GM19025 (cell line): ENCODE results near the gene SMOC2.

Experiments used
- ATAC-seq: cut with Tn5 transposase; IDR thresholded peaks from one replicate; pipeline ENCODE4 v1.9.1; 2021; ENCODE audit warnings: mild to moderate bottlenecking, low read depth, moderate library complexity; ENCODE audit not compliant: unreplicated experiment

Gene SMOC2

GRCh38 chr6:168441434-168442391, 729 bp downstream of the SMOC2 start:
- ATAC-seq = no peak

- no peak for ATAC-seq
These were observed 1.7 kb downstream of the SMOC2 start for GRCh38 chr6:168442646-168443045.

- ATAC-seq = no peak
These were observed 6.3 kb downstream of the SMOC2 start for GRCh38 chr6:168447282-168447681.

- no peak for ATAC-seq
These were observed 6.7 kb downstream of the SMOC2 start for GRCh38 chr6:168447700-168448099.

- ATAC-seq = no peak
These were observed 7.4 kb downstream of the SMOC2 start for GRCh38 chr6:168448243-168448855.

GRCh38 chr6:168450917-168451316, 9.9 kb downstream of the SMOC2 start:
- ATAC-seq = no peak

- no peak for ATAC-seq
These were observed 11.0 kb downstream of the SMOC2 start for GRCh38 chr6:168451805-168452517.

GRCh38 chr6:168452685-168453377, 11.8 kb downstream of the SMOC2 start:
- no peak for ATAC-seq

- ATAC-seq = no peak
These were observed 15.0 kb downstream of the SMOC2 start for GRCh38 chr6:168455847-168456530.

GRCh38 chr6:168456907-168457652, 16.1 kb downstream of the SMOC2 start:
- no peak for ATAC-seq

- ATAC-seq = no peak
These were observed 16.6 kb downstream of the SMOC2 start for GRCh38 chr6:168457653-168457934.

GRCh38 chr6:168458101-168458500, 17.1 kb downstream of the SMOC2 start:
- no peak for ATAC-seq

- ATAC-seq = no peak
These were observed 18.6 kb downstream of the SMOC2 start for GRCh38 chr6:168459572-168459971.

- no peak for ATAC-seq
These were observed 21.4 kb downstream of the SMOC2 start for GRCh38 chr6:168462289-168462853.

GRCh38 chr6:168464546-168464945, 23.6 kb downstream of the SMOC2 start:
- no peak for ATAC-seq

- ATAC-seq = no peak
These were observed 27.1 kb downstream of the SMOC2 start for GRCh38 chr6:168468045-168468444.

GRCh38 chr6:168469521-168469920, 28.5 kb downstream of the SMOC2 start:
- no peak for ATAC-seq

GRCh38 chr6:168469926-168470325, 28.9 kb downstream of the SMOC2 start:
- ATAC-seq = no peak

GRCh38 chr6:168472363-168472762, 31.4 kb downstream of the SMOC2 start:
- no peak for ATAC-seq
